Brain microvascular endothelial cell (primary cell): Measurements from ENCODE around the gene KEAP1.

Source experiments
- DNase-seq: peaks from one replicate; pipeline ENCODE4 v3.0.0-alpha.2; 2020
- H3K27ac ChIP-seq: fragments of 250-450 bp; sonication (Bioruptor Pico); 2 replicates; pipeline ENCODE4 v1.5.1; 2020; ENCODE audit warnings: mild to moderate bottlenecking, moderate library complexity
- H3K27me3 ChIP-seq: fragments of 250-450 bp; sonication (Bioruptor Pico); replicated peaks from 2 replicates; pipeline ENCODE4 v1.5.1; 2020; ENCODE audit warnings: mild to moderate bottlenecking
- H3K36me3 ChIP-seq: fragments of 250-450 bp; sonication (Bioruptor Pico); replicated peaks from 2 replicates; pipeline ENCODE4 v1.5.1; 2020; ENCODE audit warnings: mild to moderate bottlenecking
- H3K4me3 ChIP-seq: 2 replicates; pipeline ENCODE4 v1.5.1; 2011; ENCODE audit warnings: low read depth, mild to moderate bottlenecking, control low read depth, low read length, moderate library complexity
- CTCF ChIP-seq: IDR thresholded peaks from 2 replicates; pipeline ENCODE4 v1.5.1; 2011; ENCODE audit warnings: low read depth, mild to moderate bottlenecking, moderate library complexity, low read length, control low read depth, inconsistent platforms; ENCODE audit errors: missing control alignments
- in situ Hi-C: cut with HindIII; loops from 2 replicates; pipeline ENCODE4 v1.10.0; 2017; ENCODE audit warnings: low sequenced_read_pairs, low pct_ligation_motif_present

KEAP1 gene

DNA sequence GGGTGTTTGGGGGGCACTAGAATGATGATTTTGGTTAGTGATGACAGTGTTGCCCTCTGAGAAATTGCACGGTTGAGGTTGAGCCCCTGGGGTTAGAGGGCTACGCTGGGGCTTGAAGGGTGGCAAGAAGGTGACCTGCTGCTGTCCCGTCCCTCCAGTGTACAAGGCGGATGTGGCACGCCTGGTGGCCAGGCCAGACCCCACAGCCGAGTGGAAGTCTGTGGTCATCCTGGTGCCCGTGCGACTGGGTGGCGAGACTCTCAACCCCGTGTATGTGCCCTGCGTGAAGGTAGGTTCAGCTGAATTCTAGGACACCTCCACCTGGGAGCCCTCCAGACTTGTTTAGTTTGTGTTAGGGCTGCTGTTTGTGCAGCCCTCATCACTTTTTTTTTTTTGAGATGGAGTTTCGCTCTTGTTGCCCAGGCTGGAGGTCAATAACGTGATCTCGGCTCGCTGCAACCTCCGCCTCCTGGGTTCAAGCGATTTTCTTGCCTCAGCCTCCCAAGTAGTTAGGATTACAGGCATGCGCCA lies 45.7 kb upstream of the KEAP1 start:
- no peak for DNase-seq

DNA sequence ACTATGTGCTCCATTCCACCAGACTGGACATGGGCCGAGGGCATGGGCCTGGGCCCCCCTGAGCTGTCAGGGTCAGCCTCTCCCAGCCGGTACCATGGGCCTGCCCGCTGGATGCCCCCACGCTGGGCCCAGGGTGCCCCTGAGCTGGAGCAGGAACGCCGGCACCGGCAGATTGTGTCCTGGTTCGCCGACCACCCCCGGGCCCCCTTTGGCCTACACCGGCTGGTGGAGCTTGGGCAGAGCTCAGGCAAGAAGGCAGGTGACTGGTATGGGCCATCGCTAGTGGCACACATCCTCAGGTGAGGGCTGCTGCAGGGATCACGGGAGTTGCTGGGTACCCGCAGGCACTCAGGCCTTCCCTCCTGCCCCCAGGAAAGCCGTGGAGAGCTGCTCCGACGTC lies 43.7 kb upstream of the KEAP1 start:
- TF ChIP-seq CTCF, result no peak
- in situ Hi-C loops, result no loop called here
- Histone ChIP-seq H3K36me3 (peaks cover 14% of the 10 kb centered on the region), H3K4me3 (no peak overlapping the region), H3K27me3 (no peaks in the 10 kb centered on the region), H3K27ac (no peak overlapping the region)
- no peak for DNase-seq

More for the DNA sequence above, 45.7 kb upstream of the KEAP1 start:
- in situ Hi-C loops, result no loop called here
- H3K36me3 ChIP-seq, result peaks cover 34% of the 10 kb centered on the region
- no peak overlapping the region for H3K4me3 ChIP-seq
- no peaks in the 10 kb centered on the region for H3K27me3 ChIP-seq
- H3K27ac ChIP-seq, result no peak overlapping the region
- TF ChIP-seq CTCF, result no peak

- H3K27me3 ChIP-seq, result no peaks in the 10 kb centered on the region
- H3K4me3 ChIP-seq, result peak overlapping the region; percentile 74
- H3K36me3 ChIP-seq, result peaks cover 10% of the 10 kb centered on the region
- no peak for DNase-seq
- no peak for TF ChIP-seq CTCF
- in situ Hi-C loops, result no loop called here
- no peak overlapping the region for H3K27ac ChIP-seq
These were observed 41.6 kb upstream of the KEAP1 start for GRCh38 chr19:10544753-10545251.

DNA sequence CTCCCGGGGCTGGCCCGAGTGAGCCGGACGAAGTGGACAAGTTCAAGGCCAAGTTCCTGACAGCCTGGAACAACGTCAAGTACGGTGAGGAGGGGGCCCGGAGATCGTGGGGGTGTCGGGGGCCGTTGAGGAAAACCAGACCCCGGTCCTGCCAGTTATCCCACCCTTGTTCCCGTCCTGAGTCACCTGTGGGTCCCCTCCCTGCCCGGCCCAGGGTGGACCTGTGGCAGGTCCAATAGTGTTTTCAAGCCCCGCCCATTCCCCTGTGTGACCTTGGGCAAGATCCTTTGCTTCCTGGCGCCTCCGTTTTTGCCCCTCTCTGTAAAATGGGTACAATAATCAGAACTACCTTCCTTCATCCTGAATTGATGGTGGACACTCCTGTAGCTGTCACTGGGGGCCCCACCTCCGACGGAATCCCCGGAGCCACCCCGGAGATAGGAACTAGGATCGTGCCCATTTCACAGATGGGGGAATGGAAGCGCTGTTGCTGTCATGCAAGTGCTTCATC lies 41.1 kb upstream of the KEAP1 start:
- Histone ChIP-seq H3K36me3 (peaks cover 7% of the 10 kb centered on the region), H3K4me3 (peak overlapping the region; percentile 74), H3K27me3 (no peaks in the 10 kb centered on the region), H3K27ac (peak overlapping the region; percentile 65)
- in situ Hi-C loops, result no loop called here
- no peak for DNase-seq
- no peak for TF ChIP-seq CTCF

GRCh38 chr19:10543420-10544241 lies 40.5 kb upstream of the KEAP1 start, which contains the start of gene ATG4D:
Gene ATG4D, plus strand, starts transcription at chr19:10543904. Its CDS starts 187 bp downstream, at chr19:10544091.
- DNase-seq, result peak; percentile 35
- in situ Hi-C loops, result no loop called here
- Histone ChIP-seq H3K27me3 (no peaks in the 10 kb centered on the region), H3K27ac (peak within 1 kb of the TSS; percentile 65), H3K36me3 (peaks cover 7% of the 10 kb centered on the region), H3K4me3 (peak within 1 kb of the TSS; percentile 74)
- no peak for TF ChIP-seq CTCF
